Measurements from ENCODE around the gene BORA. TPM values are rescaled to one million over a fixed set of nuclear protein-coding genes. Genes with fewer than 3 reads are reported as not detected.

The BORA gene
- total and polyA plus RNA-seq, 10 of the 15 experiments (the other 5 are each of a cell fraction or from before 2014, with no cell fraction given): 15.1 to 38.7 (median 23.2) TPM

GRCh38 chr13:72804301-72804700 lies 76.6 kb downstream of the BORA start:
- no peak for DNase-seq (ENCODE audit: low read depth, low spot score)
- ChIA-PET POLR2A (no interaction called here), RAD21 (ENCODE audit: unreplicated experiment) (no interaction called here), SMC1A (ENCODE audit: uncharacterized antibody, unreplicated experiment) (no interaction called here), CTCF (no interaction called here)
- Histone ChIP-seq H3K4me2 (ENCODE audit: control insufficient read depth, insufficient read depth) (no peak overlapping the region), H4K20me1 (ENCODE audit: control insufficient read depth, insufficient read depth) (no peaks in the 10 kb centered on the region), H3K9me3 (replicated peaks; ENCODE audit: control insufficient read depth, insufficient read depth, low read length) (no peaks in the 10 kb centered on the region; the same call in 2 of the 3 replicates), H3K4me3 (no peak overlapping the region), H3K79me2 (ENCODE audit: control insufficient read depth, insufficient read depth, low read length) (no peaks in the 10 kb centered on the region), H3K27me3 (replicated peaks in 1 of 2; ENCODE audit: control insufficient read depth in 2 of 2, insufficient read depth in 2 of 2, low read length in 1 of 2) (no peaks in the 10 kb centered on the region), H2AFZ (ENCODE audit: control insufficient read depth, low read depth, low read length) (no peak overlapping the region), H3K27ac (ENCODE audit: control insufficient read depth, insufficient read depth) (no peak overlapping the region), H3K36me3 (ENCODE audit: control insufficient read depth in 2 of 2, insufficient read depth in 2 of 2, low read length in 1 of 2) (peaks cover 1 to 7% of the 10 kb centered on the region in 2 experiments; a peak in 3 of 4 replicates), H3K4me1 (ENCODE audit: control insufficient read depth, insufficient read depth, low read length) (no peaks in the 10 kb centered on the region), H3K9ac (ENCODE audit: control insufficient read depth, insufficient read depth, low read length) (no peak overlapping the region)
- BruUV-seq (replicated peaks): no TSS peak
- in situ Hi-C loops (cut with MboI): loop anchor here (10.0 to 25.0 kb wide), 2 partner anchors 608 to 910 kb away; no protein-coding TSS in a partner anchor
- no peak for ATAC-seq
- intact Hi-C loops (cut with micrococcal nuclease; ENCODE audit: unreplicated experiment): no loop called here
- WGBS (ENCODE audit: insufficient coverage, insufficient replicate concordance, low lambda C conversion rate, missing lambda C conversion rate): 92% methylated on average over 1 of the region's 1 CpG
- no peak for FAIRE-seq
- TF ChIP-seq CREM (IDR thresholded peaks at IDR 0.05; ENCODE audit: low read depth): no peak
- TF ChIP-seq DPF2 (IDR thresholded peaks at IDR 0.05): no peak
- TF ChIP-seq CBX5 (IDR thresholded peaks at IDR 0.05; ENCODE audit: low read depth): no peak
- no peak for TF ChIP-seq NFIC (IDR thresholded peaks at IDR 0.05; ENCODE audit: low read depth, low read length)
- no peak for TF ChIP-seq MYC (IDR thresholded peaks at IDR 0.05; ENCODE audit: insufficient read depth, insufficient read length, insufficient replicate concordance, low read length, severe bottlenecking)
- TF ChIP-seq JUNB (IDR thresholded peaks at IDR 0.05): no peak
- TF ChIP-seq CREB1 (IDR thresholded peaks at IDR 0.05; ENCODE audit: low read depth): no peak
- TF ChIP-seq SP1 (IDR thresholded peaks at IDR 0.05; ENCODE audit: low read depth, low read length): no peak
- TF ChIP-seq CBFB (IDR thresholded peaks at IDR 0.05; ENCODE audit: low read depth): no peak
- no peak for TF ChIP-seq ZNF207 (IDR thresholded peaks at IDR 0.05; ENCODE audit: borderline replicate concordance)
- TF ChIP-seq, protein P1, sequence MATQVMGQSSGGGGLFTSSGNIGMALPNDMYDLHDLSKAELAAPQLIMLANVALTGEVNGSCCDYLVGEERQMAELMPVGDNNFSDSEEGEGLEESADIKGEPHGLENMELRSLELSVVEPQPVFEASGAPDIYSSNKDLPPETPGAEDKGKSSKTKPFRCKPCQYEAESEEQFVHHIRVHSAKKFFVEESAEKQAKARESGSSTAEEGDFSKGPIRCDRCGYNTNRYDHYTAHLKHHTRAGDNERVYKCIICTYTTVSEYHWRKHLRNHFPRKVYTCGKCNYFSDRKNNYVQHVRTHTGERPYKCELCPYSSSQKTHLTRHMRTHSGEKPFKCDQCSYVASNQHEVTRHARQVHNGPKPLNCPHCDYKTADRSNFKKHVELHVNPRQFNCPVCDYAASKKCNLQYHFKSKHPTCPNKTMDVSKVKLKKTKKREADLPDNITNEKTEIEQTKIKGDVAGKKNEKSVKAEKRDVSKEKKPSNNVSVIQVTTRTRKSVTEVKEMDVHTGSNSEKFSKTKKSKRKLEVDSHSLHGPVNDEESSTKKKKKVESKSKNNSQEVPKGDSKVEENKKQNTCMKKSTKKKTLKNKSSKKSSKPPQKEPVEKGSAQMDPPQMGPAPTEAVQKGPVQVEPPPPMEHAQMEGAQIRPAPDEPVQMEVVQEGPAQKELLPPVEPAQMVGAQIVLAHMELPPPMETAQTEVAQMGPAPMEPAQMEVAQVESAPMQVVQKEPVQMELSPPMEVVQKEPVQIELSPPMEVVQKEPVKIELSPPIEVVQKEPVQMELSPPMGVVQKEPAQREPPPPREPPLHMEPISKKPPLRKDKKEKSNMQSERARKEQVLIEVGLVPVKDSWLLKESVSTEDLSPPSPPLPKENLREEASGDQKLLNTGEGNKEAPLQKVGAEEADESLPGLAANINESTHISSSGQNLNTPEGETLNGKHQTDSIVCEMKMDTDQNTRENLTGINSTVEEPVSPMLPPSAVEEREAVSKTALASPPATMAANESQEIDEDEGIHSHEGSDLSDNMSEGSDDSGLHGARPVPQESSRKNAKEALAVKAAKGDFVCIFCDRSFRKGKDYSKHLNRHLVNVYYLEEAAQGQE (IDR thresholded peaks at IDR 0.05; ENCODE audit: low read depth, low read length): no peak
- TF ChIP-seq RELB (IDR thresholded peaks at IDR 0.05; ENCODE audit: low read depth): no peak
- TF ChIP-seq, protein P2, sequence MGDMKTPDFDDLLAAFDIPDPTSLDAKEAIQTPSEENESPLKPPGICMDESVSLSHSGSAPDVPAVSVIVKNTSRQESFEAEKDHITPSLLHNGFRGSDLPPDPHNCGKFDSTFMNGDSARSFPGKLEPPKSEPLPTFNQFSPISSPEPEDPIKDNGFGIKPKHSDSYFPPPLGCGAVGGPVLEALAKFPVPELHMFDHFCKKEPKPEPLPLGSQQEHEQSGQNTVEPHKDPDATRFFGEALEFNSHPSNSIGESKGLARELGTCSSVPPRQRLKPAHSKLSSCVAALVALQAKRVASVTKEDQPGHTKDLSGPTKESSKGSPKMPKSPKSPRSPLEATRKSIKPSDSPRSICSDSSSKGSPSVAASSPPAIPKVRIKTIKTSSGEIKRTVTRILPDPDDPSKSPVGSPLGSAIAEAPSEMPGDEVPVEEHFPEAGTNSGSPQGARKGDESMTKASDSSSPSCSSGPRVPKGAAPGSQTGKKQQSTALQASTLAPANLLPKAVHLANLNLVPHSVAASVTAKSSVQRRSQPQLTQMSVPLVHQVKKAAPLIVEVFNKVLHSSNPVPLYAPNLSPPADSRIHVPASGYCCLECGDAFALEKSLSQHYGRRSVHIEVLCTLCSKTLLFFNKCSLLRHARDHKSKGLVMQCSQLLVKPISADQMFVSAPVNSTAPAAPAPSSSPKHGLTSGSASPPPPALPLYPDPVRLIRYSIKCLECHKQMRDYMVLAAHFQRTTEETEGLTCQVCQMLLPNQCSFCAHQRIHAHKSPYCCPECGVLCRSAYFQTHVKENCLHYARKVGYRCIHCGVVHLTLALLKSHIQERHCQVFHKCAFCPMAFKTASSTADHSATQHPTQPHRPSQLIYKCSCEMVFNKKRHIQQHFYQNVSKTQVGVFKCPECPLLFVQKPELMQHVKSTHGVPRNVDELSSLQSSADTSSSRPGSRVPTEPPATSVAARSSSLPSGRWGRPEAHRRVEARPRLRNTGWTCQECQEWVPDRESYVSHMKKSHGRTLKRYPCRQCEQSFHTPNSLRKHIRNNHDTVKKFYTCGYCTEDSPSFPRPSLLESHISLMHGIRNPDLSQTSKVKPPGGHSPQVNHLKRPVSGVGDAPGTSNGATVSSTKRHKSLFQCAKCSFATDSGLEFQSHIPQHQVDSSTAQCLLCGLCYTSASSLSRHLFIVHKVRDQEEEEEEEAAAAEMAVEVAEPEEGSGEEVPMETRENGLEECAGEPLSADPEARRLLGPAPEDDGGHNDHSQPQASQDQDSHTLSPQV (IDR thresholded peaks at IDR 0.05): no peak
- no peak for TF ChIP-seq POLR2AphosphoS2 (IDR thresholded peaks at IDR 0.05; ENCODE audit: low read depth, low read length)
- TF ChIP-seq USF2 (IDR thresholded peaks at IDR 0.05; ENCODE audit: borderline replicate concordance, low read depth, low read length): no peak
